CMK (cell line): ENCODE results near the gene TRAF4.
"Not testable (repeated sequence)": the region's sequence is repeated elsewhere in the genome, so short reads cannot be mapped to it uniquely, and the experiment has no call there.

Experiments used
- DNase-seq: peaks from one replicate; pipeline ENCODE4 v3.0.0-alpha.2; 2010; ENCODE audit warnings: low read depth

The TRAF4 gene

GRCh38 chr17:28715217-28715616, 28.6 kb upstream of the TRAF4 start:
- no peak for DNase-seq

- no peak for DNase-seq
These were observed 26.9 kb upstream of the TRAF4 start for GRCh38 chr17:28716740-28717577.

GRCh38 chr17:28717578-28718332, 26.1 kb upstream of the TRAF4 start, which contains the start of gene RAB34:
Gene RAB34, minus strand, starts transcription at chr17:28717868. Its CDS starts 602 bp downstream, at chr17:28717266.
- no peak for DNase-seq

GRCh38 chr17:28718333-28719020, 25.3 kb upstream of the TRAF4 start:
- no peak for DNase-seq

- no peak for DNase-seq
These were observed 24.8 kb upstream of the TRAF4 start for GRCh38 chr17:28719021-28719433.

- no peak for DNase-seq
These were observed 23.4 kb upstream of the TRAF4 start for GRCh38 chr17:28720247-28720996.

- DNase-seq, result not testable (repeated sequence)
These were observed 22.8 kb upstream of the TRAF4 start for GRCh38 chr17:28720997-28721329.

GRCh38 chr17:28722417-28723158, 21.2 kb upstream of the TRAF4 start:
- no peak for DNase-seq

- DNase-seq, result no peak
These were observed 20.5 kb upstream of the TRAF4 start for GRCh38 chr17:28723159-28723835.

GRCh38 chr17:28723836-28724499, 19.8 kb upstream of the TRAF4 start:
- not testable (repeated sequence) for DNase-seq

GRCh38 chr17:28724500-28725165, 19.2 kb upstream of the TRAF4 start:
- no peak for DNase-seq

- no peak for DNase-seq
These were observed 18.6 kb upstream of the TRAF4 start for GRCh38 chr17:28725166-28725659.

GRCh38 chr17:28725660-28726225, 18.1 kb upstream of the TRAF4 start:
- no peak for DNase-seq

- DNase-seq, result no peak
These were observed 17.6 kb upstream of the TRAF4 start, which contains the start of gene TLCD1 for GRCh38 chr17:28726226-28726626. Gene TLCD1, minus strand, starts transcription at chr17:28726233. Its CDS starts 136 bp downstream, at chr17:28726097.

- peak; percentile 94 for DNase-seq
These were observed 17.0 kb upstream of the TRAF4 start for GRCh38 chr17:28726627-28727491.

- peak; percentile 89 for DNase-seq
These were observed 15.2 kb upstream of the TRAF4 start, which contains the start of gene NEK8 for GRCh38 chr17:28728364-28729200. Gene NEK8, plus strand, starts transcription at chr17:28728788. Its CDS starts 26 bp downstream, at chr17:28728814.

- no peak for DNase-seq
These were observed 13.9 kb upstream of the TRAF4 start for GRCh38 chr17:28729950-28730330.
